ENCODE data around the gene FIBCD1.

Gene FIBCD1

DNA sequence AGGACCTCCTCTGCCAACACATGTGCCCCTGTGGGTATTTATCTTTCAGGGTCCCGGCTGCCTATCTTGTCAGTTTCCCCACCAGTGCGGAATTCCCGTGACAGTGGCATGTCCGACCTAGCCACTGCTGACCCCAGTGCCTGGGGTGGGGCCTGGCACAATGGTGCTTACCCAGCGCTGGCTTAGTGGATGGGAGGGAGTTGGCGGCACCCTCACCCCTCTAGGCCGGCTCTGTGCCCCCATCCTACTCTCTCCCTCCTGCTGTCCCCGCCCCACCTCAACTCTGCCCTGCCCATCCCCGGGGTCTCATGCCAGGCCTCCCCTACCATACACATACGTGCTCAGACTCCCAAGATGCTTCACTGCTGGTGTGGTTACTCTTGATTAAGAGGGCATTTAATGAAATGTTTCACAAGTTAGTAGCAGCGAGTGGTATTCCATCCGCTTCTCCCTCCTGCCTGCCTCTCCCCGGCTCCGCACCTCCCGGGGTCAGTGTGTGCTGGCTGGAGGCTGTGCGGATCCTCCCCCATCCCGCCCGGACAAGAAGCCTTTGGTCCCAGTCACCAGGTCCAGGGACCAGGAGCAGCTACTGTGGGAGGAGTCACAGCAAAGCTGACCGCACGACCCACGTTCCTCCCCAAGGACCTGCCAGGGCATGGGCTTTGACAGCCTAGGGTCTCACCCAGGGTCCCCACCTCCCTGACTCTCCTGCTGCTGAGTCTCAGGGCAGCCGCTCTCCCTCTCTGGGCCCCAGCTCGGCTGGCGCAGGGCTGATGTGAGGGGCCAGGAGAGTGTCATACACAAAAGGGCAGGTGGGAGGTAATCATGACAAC lies 32.9 kb downstream of the FIBCD1 start:
- no peak for DNase-seq

DNA sequence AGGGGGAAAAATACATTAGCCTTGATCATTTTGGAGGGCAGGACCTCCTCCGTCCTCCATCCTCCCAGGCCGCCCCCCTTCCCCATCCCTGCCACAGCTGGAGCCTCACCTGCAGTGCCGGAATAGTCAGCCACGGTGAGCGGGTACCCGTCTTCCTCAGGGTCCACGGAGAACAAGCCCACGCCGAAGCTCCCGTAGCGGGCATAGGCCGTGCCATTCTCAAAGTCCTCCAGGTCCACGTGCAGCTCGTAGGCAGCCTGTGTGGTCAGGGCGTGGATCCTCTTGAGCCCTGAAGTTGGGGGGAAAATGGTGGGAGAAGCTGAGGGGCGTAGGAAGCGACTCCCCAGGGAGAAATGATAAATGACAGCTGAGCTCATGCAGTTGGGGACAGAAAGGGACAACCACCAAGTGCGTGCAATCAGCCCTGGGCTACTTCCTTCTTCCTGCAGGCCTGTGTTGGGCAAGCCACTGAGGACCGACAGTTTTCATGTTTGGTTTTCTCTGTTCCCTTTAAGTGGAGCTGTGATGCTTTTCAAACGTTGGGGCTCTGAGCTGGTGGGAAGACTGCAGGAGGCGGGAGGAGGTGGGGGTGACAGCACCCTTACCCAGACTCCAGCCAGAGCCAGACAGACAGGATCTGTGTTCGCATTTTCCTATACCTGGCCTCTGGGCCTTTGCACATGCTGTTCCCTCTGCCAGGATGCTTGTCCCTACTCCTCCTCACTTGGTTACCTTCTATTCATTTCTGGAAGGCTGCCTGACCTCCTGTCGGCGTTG lies 33.7 kb downstream of the FIBCD1 start:
- no peak for DNase-seq

DNA sequence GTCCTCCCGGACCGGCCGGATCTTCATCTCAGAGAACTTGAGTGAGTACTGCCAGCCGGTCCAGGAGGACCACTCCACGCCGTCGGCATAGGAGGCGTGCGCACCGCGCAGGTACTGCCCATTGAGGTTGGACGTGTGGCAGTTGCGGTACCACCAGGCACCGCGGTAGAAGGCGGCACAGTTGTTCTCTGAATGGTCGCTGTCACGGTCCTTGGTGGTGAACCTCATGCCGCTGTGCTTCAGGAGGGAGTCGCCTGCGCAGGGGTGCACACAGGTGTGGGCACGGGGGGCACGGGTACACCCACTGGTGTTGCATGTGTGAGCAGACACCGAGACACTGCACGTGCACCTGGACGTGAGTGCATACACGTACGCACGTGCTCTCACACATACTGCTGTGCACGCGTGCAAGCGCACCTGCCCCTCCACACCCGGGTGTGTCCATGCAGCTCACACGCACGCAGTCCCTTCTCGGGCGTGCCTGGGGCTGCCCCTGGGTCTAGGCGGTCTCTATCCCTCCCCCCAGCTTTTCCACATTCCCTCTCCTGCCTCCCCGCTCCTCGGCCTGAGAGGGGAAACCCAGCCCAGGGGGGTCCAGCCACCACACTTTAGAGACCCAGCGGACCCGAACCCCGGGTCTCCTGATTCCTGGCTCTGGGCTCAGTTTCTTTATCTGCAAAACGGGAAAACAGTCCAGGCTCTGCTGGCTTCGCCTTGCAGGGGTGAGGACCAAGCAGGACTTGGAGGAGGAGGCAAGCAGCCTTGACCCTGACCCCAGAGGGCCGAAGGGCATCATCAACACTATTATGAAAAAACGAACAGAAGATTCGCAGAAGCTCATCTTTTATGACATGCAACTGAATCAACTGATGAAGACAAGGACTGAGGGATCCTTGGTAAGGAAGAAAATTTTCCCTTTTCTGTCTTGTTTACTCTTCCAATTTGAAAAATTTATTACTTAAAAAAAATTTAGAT lies 34.7 kb downstream of the FIBCD1 start:
- DNase-seq = no peak

DNA sequence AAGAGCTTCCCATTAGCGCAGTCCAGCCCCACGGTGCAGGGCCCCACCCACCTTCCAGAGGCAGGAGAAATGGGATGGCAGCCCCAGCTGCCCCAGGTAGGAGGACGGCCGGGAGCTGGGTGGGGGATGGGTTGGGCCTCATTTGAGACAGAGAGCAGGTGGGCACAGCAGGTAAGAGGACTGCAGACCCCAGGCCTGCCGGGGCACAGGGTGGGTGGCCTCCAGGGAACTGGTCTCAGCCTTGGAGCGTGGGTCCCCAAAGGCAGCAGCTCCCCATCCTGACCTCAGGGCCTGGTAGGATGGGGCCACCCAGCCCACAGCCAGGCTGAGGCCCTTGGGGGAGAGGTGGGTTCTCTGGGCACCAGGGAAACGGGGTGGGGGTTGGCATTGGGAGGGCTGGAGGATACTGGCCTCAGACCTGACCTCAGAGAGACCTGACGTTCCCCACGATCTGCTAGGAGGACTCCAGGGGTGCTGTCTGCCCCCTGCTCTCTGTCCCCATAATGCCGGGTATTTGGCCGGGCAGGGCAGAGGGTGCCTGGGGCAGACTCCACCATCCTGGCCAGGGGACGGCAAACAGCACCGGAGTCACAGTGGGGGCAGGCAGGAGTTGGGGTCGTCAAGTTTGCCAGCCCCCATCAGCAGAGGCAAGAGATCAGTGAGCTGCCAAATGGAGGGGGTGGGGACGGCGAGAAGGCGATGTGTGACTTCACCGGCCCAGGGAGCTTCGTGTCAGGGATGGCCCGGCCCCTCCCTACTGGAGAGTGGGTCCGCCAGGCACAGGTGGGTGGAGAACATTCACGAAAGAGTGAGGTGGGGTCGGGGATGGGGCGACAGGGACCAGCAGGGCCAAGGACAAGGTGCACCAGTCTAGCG lies 35.6 kb downstream of the FIBCD1 start:
- no peak for DNase-seq

DNA sequence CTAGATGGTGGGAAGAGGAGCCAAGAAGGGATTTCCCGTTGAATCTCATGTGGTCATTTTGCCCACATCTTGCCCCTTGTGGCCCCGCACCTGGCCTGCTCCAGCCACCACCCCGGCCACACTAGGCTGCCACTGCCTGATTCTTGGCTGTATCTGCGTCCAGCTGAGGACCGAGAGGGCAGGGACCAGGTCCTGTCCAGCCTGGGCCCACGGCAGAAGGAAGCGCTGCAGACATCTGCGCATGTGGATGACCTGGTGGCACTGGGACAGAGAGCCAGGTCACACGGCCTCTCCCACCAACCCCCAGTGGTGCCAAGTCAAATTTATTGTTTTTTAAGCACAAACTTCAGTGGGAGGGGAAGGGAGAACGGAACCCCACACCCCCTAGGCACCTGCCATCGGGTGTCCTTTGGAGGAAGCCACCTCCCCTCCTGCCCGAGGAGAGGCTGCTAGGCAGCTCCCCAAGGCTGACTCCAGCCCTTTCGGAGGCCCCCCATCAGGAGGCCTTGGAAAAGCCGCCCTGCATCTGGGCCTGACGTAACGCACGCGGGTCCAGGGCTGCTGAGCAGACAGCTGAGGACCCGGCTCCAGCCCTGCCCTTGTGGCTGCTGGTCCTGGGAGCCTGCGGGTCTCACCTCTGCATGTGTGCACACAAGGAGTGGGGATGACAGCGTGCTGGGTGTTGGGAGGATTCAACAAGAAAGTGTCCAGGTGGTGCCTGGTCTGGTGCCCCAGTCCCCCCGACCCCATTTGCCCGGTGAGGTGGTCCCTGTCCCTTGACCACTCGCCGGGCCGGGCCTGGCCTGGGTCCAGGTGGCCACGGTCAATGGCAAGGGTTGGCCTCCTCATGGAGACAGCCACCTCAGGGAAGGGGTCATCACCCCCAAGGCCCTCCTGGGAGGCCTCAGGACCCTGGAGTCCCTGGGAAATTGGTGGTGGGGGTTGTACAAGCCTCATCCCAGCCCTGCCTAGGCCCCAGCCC lies 36.6 kb downstream of the FIBCD1 start:
- no peak for DNase-seq

DNA sequence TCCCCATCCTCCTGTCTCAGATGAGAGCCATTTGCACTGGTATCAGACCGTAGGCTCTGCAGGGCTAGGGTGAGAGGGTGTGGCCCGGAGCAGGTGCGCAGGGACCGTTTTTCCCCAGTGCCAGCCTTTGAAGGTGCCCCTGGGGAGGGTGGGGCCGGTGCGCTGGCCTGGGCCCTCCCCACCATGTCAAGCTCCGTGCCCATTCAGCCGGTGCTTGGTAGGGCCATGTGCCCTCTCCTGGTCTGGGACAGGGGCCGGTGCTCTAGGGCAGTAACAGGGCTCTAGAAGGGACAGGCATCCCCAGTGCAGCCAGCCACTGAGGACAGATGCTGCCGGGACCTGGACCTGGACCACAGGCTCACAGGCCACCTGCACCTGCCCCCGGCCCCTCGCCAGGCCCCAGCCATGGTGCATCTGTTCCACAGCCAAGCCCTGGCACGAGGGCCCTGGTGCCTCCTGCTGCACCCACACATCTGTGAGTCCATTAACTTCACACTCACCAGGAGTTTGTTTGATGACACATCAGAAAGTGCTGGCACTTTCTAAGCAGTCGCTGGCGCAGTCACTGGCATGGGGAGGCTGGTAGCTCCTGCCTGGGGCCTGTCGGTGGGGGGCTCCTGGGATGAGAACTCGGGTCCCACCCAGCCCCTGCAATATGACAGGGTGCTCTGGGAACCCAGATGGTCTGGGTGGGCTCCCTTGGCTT lies 37.4 kb downstream of the FIBCD1 start:
- DNase-seq = no peak

DNA sequence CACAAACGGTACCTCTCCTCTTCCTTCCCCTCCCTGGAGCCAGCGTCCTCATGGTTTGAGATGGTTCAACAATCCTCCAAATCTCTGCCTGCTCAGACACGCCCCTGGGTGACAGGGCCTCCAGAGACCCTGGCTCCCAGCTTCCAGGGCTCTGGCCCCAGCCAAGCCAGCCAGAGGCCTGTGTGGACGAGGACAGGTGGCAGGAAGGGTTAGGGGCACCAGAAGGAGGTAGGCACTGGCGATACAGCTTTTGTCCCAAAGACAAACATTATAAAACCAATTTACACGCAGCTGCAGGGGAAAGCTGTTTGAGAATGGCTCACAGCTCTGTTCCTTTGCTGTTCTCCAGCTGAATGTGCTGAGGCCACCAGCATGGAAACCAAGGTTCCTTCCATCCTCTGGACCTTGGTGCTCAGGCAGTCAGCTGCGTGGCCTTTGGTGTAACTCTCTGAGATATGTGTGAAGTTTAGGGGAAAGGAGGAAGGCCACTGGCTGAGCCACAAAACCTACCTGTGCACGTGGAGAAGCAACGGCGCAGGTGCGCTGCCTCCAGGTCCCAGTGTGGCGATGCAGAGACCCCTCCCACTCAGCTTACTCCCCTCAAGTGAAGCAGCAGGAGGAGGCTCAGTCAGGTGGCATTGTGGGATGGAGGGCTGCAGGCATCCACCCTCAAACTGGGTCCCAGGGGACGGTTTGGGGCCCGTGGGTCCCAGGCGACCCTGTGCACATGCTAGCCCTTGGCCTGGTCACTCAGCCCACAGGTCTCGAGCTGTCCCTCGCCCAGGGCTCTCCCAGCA lies 38.1 kb downstream of the FIBCD1 start:
- DNase-seq = no peak

DNA sequence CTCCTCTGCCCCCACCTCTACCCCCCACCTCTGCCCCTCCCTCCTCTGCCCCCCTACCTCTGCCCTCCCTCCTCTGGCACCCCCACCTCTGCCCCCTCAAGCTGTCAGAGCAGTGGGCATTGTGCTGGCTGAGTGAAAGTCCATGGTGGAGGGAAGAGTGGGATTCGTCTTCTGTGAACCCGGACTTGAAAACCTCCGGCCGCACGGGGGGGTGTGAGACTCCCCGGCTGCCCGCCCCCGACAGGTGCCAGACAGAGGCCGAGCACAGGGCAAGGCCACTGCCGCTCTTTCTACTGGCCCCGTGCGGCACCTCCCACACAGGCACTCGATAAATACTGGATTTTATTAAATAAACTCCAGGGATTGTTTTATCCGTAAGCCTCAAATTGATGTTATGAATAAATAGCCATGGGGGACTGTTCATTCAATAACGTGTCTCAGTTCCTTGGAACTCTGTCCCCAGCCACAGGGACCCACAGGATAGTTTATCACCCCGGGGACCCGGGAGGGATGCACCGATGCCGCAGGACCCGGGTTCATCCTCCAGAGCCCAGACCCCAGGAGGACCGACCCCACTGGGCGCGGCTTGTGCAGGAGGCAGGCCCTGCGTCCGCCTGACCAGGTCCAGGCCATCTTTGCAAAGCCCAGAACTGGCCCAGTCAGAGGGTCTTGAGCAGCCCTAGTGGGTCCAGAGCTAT lies 39.8 kb downstream of the FIBCD1 start:
- no peak for DNase-seq

DNA sequence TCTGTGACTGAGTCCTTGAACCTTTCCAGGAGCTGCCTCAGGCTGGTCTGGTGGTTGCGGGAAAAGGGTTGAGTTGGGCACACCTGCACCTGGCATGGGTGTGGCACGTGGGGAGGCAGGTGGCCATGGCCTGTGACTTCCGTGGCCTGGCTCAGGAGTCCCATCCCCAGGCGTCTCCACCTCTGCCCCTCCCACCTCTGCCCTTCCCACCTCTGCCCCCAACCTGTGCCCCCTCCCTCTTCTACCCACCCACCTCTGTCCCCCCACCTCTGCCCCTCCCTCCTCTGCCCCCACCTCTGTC lies 40.5 kb downstream of the FIBCD1 start:
- no peak for DNase-seq

DNA sequence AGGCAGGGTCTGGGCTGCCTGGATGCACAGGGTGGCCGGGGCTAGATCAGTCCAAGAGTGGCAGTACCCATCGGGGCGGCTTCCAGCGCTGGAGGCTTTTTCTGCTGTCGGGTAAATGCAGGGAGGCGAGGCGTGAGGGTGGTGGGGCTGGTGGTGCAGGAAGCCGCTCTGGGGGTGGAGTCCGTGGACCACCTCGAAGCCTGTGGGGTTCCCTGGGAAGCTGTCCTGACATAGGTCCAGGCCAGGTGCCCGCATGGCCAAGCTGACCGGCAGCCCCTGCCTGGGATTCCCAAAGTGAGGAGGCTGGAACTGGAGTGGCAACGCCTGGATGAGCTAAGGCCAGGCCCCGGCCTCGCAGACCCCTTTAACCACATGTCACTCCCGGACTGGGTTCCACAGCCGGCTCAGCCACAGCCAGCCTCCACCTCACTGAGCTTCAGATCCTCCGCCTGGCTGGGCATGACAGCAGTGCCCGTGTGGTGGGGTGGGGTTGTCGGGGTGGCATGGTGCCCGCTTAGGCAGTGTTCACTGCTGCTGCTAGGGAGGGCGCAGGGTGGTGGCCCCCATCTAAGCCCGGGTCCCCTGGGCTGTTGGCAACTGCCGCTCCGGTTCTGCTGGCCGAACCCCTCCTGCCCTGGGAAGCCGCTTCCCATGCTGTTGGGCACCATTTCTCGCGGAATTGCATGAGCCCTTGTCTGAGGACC lies 41.0 kb downstream of the FIBCD1 start:
- no peak for DNase-seq

DNA sequence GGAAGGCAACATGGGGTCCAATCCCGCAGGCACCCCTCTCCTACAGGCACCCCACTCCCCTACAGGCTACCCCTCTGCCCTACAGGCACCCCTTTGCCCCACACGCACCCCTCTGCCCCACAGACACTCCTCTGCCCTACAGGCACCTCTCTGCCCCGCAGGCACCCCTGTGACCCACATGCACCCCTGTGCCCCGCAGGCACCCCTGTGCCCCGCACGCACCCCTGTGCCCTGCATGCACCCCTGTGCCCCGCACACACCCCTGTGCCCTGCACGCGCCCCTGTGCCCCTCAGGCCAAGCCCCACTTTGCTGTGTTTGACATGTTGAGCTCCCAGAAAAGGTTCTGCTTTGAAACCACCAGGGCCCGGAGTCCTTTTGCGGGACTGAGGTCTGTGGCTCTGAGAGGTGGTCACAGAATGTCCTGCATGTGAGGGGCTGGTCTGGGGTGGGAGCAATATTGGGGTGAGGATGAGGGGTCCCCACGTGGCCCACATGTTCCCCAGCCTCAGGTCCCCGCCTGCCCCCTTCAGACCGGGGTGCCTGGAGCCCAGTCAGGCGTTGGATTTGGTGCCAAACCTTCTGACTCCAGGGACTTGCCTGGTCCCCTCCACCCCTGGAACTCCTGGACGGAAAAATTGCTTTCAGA lies 41.8 kb downstream of the FIBCD1 start:
- no peak for DNase-seq

DNA sequence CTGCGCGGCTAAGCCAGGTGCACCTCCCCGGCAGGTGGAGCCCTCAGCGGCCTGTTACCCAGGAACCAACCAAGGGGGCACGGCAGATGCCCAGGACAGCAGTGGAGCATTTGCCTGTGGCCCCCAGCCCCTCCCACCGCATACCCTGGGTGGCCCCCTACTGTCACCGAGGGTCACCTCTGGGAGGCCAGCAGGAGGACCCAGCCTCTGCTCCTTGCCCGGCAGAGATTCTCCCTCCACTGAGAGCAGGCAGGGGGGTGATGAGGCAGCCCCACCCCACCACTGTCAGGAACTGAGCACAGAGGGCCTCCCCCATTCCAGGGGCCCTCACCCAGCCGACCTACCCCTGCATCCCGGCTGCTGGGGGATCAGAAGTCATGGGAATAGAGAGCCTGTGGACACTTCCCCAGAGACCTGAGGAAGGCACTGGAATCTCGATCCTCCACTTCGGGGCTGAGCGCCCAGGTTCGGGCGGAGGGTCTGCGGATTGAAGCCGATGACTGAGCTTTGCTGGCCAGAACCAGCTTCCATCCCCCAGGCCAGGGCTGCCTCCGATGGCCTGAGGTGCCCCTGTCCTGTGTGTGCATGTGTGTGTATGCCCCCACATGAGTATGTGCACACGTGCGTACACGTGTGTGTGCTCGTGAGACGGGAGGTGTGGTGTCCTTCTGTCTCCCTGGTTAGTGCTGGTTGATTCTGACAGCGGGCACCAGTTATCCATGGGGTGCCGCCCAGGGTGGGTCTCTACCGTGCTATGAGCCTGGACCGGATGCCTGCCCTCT lies 42.6 kb downstream of the FIBCD1 start, which contains the start of gene QRFP:
Gene QRFP, minus strand, starts transcription at position 580 of the 782 bp plus-strand sequence. CDS start 2,974 bp downstream, outside the sequence.
- no peak for DNase-seq

DNA sequence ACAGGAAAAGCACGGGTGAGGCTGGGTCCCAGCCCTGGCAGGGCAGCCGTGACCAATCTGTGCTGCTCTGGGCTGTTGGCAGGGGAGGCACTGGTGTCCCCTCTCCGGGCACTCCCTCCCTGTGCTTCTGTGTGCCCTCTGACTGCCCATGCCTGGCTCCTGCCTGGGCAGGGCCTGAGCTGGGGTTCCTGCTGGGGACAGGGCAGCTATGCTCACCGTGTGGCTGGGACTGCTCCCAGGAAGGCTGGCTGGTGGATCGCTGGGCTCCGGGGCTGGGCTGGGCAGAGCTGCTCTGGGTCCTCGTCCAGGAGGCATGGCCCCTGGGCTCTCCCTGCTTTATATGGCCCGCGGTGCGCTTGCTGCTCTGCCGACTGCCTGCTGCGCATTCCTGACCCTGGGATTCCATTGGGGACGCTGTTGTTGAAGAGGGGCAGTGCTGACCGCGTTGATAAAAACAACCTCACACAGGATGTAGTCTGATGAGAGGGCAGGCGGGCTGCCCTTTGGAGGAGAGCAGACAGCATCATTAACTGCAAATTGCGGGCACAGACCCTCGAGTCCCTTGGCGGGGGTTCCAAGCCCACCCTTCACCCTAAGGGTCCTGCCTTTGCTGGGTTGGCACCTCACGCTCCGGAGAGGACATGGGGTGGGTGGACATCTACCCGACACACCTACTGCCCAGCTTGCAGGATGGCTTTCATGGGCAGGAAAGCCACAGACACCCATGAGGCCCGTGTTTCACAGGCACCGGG lies 43.4 kb downstream of the FIBCD1 start:
- no peak for DNase-seq

DNA sequence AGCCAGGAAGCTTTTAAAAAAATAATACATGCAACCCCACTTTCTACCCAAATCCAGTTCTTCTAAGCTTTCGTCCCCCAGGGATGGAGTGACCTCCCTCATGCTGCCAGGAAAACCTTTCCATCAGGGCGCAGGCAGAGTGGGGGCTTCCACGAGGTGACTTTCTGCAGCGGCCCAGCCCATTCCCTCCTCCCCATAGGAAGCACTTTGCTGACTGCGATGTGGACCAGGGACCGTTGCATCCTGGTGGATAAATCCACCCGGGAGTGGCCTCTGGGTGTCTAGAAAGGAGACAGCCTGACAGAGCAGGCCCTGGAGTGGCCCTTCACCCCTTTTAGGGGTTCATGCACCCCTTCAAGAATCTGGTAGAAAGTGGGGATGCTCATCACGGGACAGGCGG lies 44.0 kb downstream of the FIBCD1 start:
- no peak for DNase-seq

DNA sequence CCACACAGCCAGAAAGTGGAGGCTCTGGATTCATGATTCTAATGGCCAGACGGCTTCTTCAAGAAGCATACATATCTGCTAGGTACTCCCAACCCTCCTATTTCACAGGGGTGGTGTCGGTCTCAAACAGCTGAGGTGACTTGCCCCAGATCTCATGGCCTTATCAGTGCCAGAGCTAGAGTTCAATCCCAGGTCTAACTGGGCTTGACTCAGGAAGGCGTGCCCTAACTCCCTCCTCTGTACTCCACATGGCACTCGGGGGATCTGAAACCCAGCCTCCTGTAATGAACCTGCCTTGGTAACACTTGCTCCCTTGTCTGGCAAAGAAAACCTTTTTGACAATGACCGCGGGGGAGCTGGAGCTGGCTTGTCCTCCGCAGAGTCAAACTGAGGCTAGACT lies 44.5 kb downstream of the FIBCD1 start:
- no peak for DNase-seq
